GM23248 (cell line): ENCODE data around the gene SPATA3.

Source experiments
- EZH2 ChIP-seq: fragments of 200-600 bp; sonication (generic); IDR thresholded peaks from 2 replicates; pipeline ENCODE4 v1.6.1; 2018; ENCODE audit warnings: antibody characterized with exemption, mild to moderate bottlenecking; ENCODE audit not compliant: insufficient read depth, poor library complexity, severe bottlenecking
- EZH2phosphoT487 ChIP-seq: fragments of 200-600 bp; sonication (generic); IDR thresholded peaks from 2 replicates; pipeline ENCODE4 v1.6.1; 2018; ENCODE audit warnings: antibody characterized with exemption, moderate library complexity, mild to moderate bottlenecking, low read depth; ENCODE audit not compliant: insufficient read depth

DNA sequence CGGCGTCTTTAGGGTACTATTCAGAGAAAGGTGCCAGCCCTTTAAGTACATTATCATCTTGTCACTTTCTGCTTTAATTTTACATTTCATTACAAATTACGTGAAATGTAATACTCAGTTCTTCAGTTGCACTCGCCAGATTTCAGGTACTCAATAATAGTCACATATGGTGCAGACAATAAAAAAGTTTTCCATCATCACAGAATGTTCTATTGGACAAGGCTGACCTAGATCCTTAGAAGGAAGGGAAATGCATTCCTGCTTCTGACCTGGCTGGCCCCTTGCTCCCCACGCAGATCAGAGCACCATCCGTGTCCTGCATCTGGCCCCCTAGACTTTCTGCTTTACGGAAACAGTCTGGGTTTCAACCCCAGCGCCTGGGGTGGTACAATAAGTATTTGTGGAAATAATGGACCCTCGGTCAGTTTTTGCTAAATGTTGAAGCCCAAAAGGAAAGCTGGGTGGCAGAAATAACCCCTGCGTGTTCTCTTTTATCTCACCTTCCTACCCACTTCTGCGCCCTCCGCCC, 40.7 kb downstream of the SPATA3 start:
- TF ChIP-seq EZH2 (peak; percentile 47), EZH2phosphoT487 (no peak)
